ENCODE results near the gene CD4. TPM values are rescaled to one million over a fixed set of nuclear protein-coding genes. Genes with fewer than 3 reads are reported as not detected.

CD4 gene
- polyA plus RNA-seq, 1 of the 3 experiments (the other 2 are of a cell fraction), result 0.02 TPM

DNA sequence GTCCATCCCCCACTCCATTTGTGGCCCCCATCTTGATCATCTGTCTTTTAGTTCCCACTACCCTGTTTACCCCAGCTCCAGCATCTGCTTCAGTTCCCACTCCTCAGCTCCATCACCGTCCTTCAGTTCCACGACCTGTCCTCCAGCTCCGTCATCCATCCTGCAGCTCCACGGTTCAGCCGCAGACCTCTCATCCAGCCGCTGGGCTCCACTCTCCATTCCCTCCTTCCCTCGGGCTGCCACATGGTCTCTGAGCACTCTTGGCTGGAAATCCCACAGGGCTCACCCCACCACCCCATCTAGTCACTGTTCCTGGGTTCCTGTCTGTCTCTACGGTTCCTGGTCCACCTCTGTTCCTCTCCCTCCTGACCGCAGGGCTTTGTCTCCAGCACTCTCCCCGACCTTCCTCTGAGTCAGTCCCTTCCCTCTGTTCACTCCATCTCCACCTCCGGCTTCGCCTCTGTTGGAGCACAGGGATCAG lies 35.6 kb downstream of the CD4 start:
- ChIA-PET CTCF (interaction anchor here (0.9 to 14.1 kb wide), 30 partner anchors 8 to 211 kb away, joined by 3 to 246 read pairs (median 8); partner anchors contain the start of genes CD4, CDCA3, GNB3 and LAG3), POLR2A (interaction anchor here (1.5 to 7.0 kb wide), 2 partner anchors 27 to 71 kb away, joined by 4 to 46 read pairs; partner anchors contain the start of genes CDCA3, MLF2 and USP5)
- Histone ChIP-seq H3K9me2 (no peaks in the 10 kb centered on the region), H3K4me1 (ENCODE audit: control insufficient read depth in 1 of 2, insufficient read depth in 2 of 2, low read depth in 1 of 2, low read length in 1 of 2) (peaks cover 24 to 61% of the 10 kb centered on the region in 2 experiments; a peak in 3 of 4 replicates), H4K20me1 (ENCODE audit: insufficient read depth) (no peaks in the 10 kb centered on the region), H3K36me3 (replicated peaks in 1 of 2; ENCODE audit: control insufficient read depth in 1 of 2, insufficient read depth in 2 of 2, low read length in 1 of 2) (no peaks in the 10 kb centered on the region), H3F3A (replicated peaks; ENCODE audit: insufficient read depth) (peaks cover 8% of the 10 kb centered on the region), H3K4me2 (peak overlapping the region; percentile 58; the same call in 1 of the 2 replicates), H2AFZ (ENCODE audit: low read depth) (no peak overlapping the region), H3K9ac (no peak overlapping the region), H3K79me2 (ENCODE audit: insufficient read depth) (peaks cover 19% of the 10 kb centered on the region), H3K9me3 (no peaks in the 10 kb centered on the region), H3K27me3 (ENCODE audit: insufficient read depth) (no peaks in the 10 kb centered on the region), H3K27ac (ENCODE audit: low read depth in 2 of 2, low read length in 1 of 2) (no peak overlapping the region; a peak in 1 of 4 replicates), H3K4me3 (ENCODE audit: low read depth in 2 of 2, low read length in 1 of 2) (0 out of 4 replicates have a peak overlapping the region, but pooled peaks of 1 of the 2 experiments have one; percentile 50)
- no peak for TF ChIP-seq TAF1 (IDR thresholded peaks at IDR 0.05; ENCODE audit: borderline replicate concordance, low read depth, low read length)
- TF ChIP-seq CTCF (IDR thresholded peaks at IDR 0.05), result no peak
- no peak for TF ChIP-seq ELF1 (IDR thresholded peaks at IDR 0.05)
- no peak for TF ChIP-seq USF2 (IDR thresholded peaks at IDR 0.05; ENCODE audit: borderline replicate concordance, low read depth, low read length)
- no peak for TF ChIP-seq TEAD4 (IDR thresholded peaks at IDR 0.05; ENCODE audit: borderline replicate concordance, insufficient read depth)
- TF ChIP-seq IRF3 (IDR thresholded peaks at IDR 0.05; ENCODE audit: low read depth, low read length), result no peak
- DNase-seq, result no peak
- WGBS (ENCODE audit: low lambda C conversion rate), result 89% methylated on average over 12 of the region's 12 CpGs

- WGBS (ENCODE audit: low lambda C conversion rate), result 15% methylated on average over 9 of the region's 19 CpGs
- H3K4me2 ChIP-seq, result peak overlapping the region; percentile 58; the same call in 1 of the 2 replicates
- H3K4me3 ChIP-seq (ENCODE audit: low read depth in 2 of 2, low read length in 1 of 2), result peak overlapping the region in 1 of 2 experiments; percentile 50; a peak in 2 of 4 replicates
- peaks cover under 1 to 4% of the 10 kb centered on the region in 2 experiments for H3K36me3 ChIP-seq (replicated peaks in 1 of 2; ENCODE audit: control insufficient read depth in 1 of 2, insufficient read depth in 2 of 2, low read length in 1 of 2)
- H3K4me1 ChIP-seq (ENCODE audit: control insufficient read depth in 1 of 2, insufficient read depth in 2 of 2, low read depth in 1 of 2, low read length in 1 of 2), result peaks cover 23 to 60% of the 10 kb centered on the region in 2 experiments; a peak in 3 of 4 replicates
- peaks cover 25% of the 10 kb centered on the region for H3K79me2 ChIP-seq (ENCODE audit: insufficient read depth)
- no peaks in the 10 kb centered on the region for H3K27me3 ChIP-seq (ENCODE audit: insufficient read depth)
- H3F3A ChIP-seq (replicated peaks; ENCODE audit: insufficient read depth), result peaks cover 8% of the 10 kb centered on the region
- DNase-seq, result peak; percentile 92
- ChIA-PET POLR2A (interaction anchor here (1.5 to 7.0 kb wide), 2 partner anchors 26 to 72 kb away, joined by 4 to 46 read pairs; partner anchors contain the start of genes CDCA3, MLF2 and USP5), CTCF (interaction anchor here (0.9 to 14.1 kb wide), 33 partner anchors 9 to 222 kb away, joined by 3 to 246 read pairs (median 8); partner anchors contain the start of genes CD4, CDCA3, GNB3 and LAG3)
- peak overlapping the region in 1 of 2 experiments; percentile 35; a peak in 1 of 4 replicates for H3K27ac ChIP-seq (ENCODE audit: low read depth in 2 of 2, low read length in 1 of 2)
- no peaks in the 10 kb centered on the region for H4K20me1 ChIP-seq (ENCODE audit: insufficient read depth)
- no peaks in the 10 kb centered on the region for H3K9me3 ChIP-seq
- H3K9ac ChIP-seq, result no peak overlapping the region
- H3K9me2 ChIP-seq, result no peaks in the 10 kb centered on the region
- H2AFZ ChIP-seq (ENCODE audit: low read depth), result no peak overlapping the region
- TF ChIP-seq PBX3 (IDR thresholded peaks at IDR 0.05) (peak; percentile 46; the same call in 1 of the 2 replicates), TAF1 (IDR thresholded peaks at IDR 0.05; ENCODE audit: borderline replicate concordance, low read depth, low read length) (0 out of 2 replicates have a peak, but pooled peaks have one; percentile 16), GABPA (IDR thresholded peaks at IDR 0.05; ENCODE audit: low read depth) (no peak), FOXM1 (IDR thresholded peaks at IDR 0.05; ENCODE audit: low read depth) (no peak), CTCF (IDR thresholded peaks at IDR 0.05) (peak; percentile 88), NFIC (IDR thresholded peaks at IDR 0.05; ENCODE audit: borderline replicate concordance) (no peak), CHD2 (IDR thresholded peaks at IDR 0.05; ENCODE audit: low read length, partially characterized antibody) (peak; percentile 7), IRF3 (IDR thresholded peaks at IDR 0.05; ENCODE audit: low read depth, low read length) (no peak)
- TF ChIP-seq, protein P1, sequence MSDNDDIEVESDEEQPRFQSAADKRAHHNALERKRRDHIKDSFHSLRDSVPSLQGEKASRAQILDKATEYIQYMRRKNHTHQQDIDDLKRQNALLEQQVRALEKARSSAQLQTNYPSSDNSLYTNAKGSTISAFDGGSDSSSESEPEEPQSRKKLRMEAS (IDR thresholded peaks at IDR 0.05; ENCODE audit: low read depth), result peak; percentile 34; the same call in 1 of the 2 replicates
Observed at GRCh38 chr12:6825398-6826124, 36.2 kb downstream of the CD4 start.
